Stimulated activated CD4-positive, alpha-beta T cell treated with anti-CD3 and anti-CD28 coated beads, TNF-alpha, amount 100 ng/mL, for 4 hours (primary cell): ENCODE measurements around the gene GPR18.

Source experiments
- DNase-seq, 3 experiments: peaks; one replicate each; pipeline ENCODE4 v3.0.0-alpha.2; 2020; ENCODE audit warnings: low read depth in 3 of 3

The GPR18 gene

GRCh38 chr13:99208845-99209527, 49.2 kb downstream of the GPR18 start:
- no peak for DNase-seq

GRCh38 chr13:99208185-99208584, 50.0 kb downstream of the GPR18 start:
- DNase-seq: no peak

GRCh38 chr13:99207511-99207910, 50.7 kb downstream of the GPR18 start:
- DNase-seq: no peak

GRCh38 chr13:99206873-99207272, 51.3 kb downstream of the GPR18 start:
- no peak for DNase-seq

GRCh38 chr13:99206226-99206625, 52.0 kb downstream of the GPR18 start:
- DNase-seq: no peak

- no peak for DNase-seq
Observed at GRCh38 chr13:99205621-99206220, 52.5 kb downstream of the GPR18 start.
